Erythroblast (primary cell): Measurements from ENCODE around the gene PISD.

ENCODE experiments used
- GATA1 ChIP-seq: IDR thresholded peaks from 2 replicates; pipeline ENCODE4 v1.6.1; 2011; ENCODE audit warnings: low read depth, mild to moderate bottlenecking, control low read depth, low read length, moderate library complexity
- POLR2A ChIP-seq: IDR thresholded peaks from 2 replicates; pipeline ENCODE4 v1.6.1; 2011; ENCODE audit warnings: mild to moderate bottlenecking, low read length

GRCh38 chr22:31662668-31663037 is 638 bp upstream of the PISD start:
- TF ChIP-seq POLR2A = no peak
- TF ChIP-seq GATA1 = no peak
